Measurements from ENCODE around the gene WWOX.

Gene WWOX

DNA sequence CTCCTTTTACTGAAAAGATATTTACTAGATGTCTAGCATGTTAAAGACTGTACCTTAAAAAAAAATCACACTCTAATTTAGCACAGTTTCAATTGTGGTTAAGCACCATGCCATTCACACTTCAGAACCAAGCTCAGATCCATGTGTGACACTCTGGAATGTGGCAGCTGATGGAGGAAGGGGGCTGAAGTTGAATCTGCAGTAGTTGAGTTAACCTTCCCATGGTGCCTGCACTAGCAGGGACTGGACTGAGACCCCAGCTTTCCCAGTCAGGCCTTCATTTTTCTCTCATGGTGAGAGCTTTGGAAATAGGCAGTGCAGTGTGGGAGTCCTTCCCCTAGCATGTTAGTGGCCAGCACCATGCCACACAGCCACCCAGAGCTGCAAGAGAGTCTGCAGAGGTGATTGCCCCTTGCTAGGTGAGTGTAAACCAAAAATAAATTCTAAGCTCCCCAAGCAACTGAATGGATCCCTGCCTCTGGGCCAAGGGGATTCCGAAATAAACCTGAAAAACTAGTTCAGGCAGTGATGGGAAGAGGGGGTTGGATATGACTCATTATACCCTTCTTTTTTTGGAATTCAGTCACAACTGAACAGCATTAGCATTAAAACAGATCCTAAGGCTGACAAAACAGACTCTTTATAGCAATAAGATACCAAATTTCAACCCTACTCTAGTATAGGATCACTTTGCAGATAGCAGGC is 208.5 kb downstream of the WWOX start:
- DNase-seq, result no peak

DNA sequence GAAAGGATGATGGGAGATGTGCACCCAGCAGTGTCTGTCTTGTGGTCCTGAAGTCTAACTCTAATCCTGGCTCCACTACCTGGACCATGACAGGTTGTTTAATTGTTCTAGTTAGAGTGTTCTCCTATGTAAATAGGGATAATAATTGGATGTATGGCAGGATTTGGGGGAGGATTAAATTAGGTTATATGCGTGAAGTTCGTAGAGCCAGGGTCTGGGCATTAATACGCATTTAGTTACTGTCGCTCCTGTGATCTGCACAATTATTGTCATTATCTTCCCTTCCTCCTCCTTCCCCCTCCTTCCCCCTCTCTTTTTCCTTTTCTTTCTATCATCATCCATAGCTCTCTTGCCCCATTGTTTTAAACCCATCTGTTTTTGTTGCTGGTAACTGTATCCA is 210.3 kb downstream of the WWOX start:
- DNase-seq, result no peak

DNA sequence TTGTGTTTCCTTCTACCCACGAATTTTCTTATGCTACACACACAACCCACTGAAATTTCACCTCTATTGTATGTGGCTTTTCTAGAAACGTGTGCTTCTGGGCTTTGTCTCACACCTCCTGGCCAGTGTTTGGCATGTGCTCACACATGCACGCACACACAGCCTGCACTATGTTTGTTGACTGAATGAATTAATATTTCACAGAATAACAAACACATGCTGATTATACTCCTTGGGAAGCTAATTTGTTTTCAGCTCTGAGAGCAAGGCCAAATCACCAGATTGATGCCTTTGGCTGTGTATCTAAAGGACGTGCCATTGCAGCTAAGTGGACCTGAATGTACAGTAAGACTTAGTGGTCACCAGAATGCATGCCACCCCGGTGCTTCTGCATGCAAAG is 210.7 kb downstream of the WWOX start:
- DNase-seq, result no peak

DNA sequence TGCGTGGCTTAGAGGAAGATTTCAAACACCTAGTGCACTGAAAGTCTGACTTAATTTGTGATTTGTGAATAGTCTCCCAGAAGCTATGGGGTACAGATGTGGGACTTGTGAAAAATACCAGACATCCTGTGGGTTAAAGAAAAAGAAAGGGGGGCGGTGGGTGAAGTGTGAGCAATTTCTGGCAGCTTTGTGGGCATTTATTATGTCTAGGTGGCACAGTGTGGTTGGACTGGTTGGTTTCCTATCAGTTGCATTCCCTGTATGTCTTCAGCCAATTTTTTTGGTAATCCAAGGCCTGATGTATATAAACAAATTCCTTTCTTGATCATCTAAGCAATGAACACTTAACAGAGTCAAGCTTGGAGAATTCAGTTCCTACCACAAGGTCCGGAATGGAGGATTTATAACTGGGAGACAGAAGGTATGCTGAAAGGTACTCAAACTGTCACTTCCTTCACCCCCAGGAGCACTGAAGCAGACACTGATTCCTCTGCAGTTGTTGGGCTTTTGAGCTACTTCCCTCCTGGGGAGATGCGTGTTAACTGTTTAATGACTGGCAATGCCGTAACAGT is 211.6 kb downstream of the WWOX start:
- no peak for DNase-seq

DNA sequence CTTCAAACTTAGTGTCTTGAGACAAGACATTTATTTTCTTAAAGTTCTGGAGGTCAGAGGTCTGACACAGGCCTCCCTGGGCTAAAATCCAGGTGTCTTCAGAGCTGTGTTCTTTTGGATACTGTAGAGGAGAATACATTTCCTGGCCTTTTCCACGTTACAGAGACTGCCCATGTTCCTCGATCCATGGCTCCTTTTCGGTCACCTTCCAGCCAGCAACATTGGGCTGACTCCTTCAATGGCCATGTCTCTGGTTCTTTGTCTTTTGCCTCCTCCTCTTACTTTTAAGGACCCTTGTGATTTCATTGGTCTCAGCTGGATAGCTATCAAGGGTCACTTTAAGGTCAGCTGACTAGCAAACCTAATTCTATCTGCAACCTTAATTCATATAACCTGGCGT is 212.4 kb downstream of the WWOX start:
- DNase-seq, result no peak

DNA sequence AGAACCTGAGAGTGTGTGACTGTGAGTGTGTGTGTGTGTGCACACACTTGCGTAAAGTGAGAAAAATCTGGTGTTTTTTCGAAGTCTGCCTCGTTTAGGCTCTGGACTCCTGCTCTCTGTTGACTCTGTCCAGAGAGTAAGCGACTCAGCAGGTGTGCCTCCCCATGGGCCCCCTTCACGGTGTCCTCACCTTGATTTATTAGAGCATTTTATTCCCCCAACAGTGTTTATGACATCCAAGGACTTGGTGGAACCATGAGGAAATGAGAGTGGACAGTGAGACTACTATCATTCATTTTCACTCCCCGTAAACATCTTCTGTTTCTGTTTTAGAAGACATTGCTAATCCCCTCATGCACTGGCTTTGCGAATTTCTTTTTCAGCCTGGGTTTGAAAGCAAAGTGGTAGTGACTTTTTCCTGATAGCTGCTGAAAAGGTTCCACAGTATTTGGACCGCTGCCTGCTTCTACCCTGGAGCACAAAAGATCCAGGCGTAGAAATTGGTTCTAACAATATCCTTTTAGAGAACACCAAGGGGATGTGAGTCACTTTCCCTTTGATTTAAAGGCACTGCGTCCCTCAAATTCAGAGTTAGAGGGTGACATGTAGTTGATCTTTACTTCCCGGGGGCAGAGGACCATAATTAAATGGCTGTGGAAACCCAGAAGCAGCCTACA is 218.2 kb downstream of the WWOX start:
- DNase-seq, result no peak

DNA sequence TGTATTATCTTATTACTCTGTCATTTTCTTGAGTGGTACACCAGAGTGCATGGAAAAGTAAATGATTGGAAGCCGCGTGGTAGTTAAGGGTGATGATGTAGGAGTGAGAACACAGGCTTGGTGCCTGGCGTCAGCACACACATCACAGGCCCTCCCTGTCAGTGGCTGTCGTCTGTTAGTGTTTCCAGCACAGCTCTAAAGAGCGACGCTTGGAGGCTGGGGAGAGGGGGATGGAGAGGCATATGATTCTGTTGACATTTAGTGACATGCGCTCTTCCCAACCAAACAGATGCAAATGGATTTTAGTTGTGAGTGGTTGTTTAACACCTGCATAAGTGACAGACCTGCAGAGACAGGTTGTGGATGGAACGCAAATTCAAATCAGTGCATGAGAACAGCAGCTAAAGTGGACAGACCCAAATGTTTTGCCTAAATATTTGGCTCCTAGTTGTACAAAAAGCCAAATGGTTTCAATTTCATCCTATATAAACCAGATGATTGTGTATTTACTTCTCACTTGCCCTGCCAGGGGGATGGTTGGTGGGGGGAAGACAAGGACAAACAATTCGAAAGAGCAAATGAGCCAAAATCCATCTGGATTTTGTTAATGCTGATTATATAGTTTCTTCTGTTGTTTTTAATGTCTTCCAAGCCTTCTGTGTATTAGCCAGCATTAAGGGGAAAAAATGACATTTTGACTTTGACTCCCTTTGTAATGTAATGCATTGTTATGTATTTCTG is 222.3 kb downstream of the WWOX start:
- DNase-seq, result no peak

DNA sequence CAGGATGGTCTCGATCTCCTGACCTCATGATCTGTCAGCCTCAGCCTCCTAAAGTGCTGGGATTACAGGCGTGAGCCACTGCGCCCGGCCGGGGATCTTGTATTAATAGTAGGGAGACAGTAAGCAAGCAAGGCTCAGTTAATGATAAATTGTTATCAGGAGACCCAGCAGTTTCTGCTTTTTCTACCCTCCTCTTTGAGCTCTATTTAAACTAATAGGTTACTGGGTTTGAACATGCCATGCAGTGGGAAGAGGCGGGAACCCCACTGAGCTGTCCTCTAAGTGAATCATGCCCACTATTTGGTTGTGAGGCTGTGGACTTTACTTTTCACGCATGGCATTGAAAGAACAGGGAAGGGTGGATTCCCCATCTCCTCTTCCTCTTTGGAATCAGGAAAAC is 223.9 kb downstream of the WWOX start:
- DNase-seq, result no peak

DNA sequence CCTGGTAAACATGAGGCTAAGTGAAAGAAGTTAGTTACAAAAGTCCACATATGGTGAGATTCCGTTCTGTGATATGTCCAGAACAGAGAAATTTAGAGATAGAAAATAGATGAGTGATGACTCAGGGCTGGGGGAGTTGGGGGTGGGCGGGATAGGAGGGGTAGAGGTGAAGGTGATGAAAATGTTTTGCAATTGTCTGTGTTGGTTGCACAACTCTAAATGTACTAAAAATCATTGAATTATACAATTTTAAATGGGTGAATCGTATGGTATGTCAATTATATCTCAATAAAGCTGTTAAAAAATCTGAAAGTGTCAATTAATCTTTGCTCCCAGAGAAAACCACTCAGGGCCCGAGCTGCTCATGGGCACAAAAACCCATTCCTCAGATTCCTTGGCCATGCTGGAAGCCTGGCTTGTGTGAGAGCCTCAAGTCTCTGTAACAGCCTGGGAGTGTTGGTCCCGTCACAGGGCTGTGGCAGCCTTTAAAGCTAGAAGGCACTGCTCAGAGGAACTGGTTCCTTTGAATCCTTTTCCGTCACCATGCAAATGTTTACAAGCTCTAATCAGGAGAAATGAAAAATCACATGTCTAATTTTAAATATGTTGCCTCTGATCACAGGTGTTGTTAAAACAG is 225.3 kb downstream of the WWOX start:
- DNase-seq, result peak; percentile 6

DNA sequence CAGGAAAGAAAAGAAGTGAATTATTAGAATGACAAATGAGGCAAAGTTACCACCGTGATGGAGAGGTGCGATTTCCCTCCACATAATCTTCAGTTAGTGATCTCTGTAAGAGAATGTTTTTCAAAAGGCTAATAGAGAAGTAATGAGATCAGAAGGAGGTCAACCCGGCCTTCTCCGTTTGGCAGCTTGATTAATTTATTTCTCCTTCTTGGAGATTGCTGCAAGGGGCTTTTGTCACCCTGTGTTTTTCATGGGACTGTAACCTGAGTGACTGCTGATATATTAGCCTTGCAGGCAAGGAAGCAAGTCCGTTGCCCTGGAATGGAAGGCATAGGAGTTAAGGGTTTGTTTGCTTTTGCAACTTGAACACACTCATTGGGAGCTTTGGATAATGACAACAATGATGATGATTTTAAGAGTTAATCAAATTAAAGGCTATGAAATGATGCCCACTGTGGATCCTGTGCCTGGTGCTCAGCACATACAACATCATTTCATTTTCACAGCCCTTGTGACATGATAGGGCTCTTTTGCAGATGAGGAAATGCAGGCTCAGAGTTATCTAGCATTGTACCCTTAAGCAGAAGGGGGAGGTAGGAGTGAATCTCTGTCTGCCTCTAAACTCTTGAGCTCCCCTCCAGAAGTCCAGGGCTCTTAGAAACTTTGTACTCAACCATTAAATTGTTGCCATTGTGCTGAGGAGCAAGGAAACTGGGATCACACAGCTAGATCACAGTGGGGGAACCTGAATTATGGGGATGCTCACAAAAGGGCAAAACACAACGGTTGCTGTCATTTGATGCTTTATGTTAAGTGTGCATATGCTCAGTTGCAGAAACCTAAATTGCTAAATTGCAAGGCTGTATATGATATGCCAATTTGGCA is 226.3 kb downstream of the WWOX start:
- DNase-seq, result peak; percentile 69

DNA sequence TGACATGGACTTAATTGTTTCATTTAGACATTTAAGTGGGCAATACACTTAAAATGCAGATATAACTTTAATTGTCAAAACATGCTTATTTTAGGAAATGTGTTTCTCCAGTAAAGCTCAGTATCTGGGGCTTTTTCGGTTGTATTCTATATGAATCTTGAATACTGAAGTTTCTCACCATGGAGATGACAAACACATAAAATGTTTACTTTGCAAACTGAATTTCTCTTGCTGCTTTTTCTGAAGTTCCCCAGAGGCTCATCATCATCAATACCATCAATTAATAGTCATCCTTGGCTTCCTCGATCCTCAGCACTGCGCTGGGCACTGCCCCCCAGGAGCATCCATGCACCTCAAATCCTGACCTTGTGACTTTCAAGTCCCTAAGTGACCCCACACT is 227.3 kb downstream of the WWOX start:
- DNase-seq, result no peak

DNA sequence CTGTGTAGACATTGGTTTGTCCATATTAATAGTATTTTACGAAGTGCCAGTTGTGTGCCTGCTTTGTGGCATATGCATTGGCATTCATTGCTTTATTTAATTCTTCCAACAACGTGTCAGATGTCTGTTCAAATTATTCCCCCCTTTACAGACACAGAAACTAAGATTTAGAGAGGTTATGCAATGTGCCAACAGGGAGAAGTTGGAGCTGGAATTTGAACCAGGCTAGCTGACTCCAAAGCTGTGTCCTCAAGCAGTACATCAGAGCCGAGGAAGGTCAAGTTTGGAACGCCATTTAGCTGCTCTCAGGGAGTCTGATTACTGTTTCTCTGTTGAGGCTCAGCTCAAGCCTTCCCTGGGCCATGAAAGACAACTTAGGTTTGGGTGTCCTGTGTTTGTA is 232.3 kb downstream of the WWOX start:
- DNase-seq, result no peak

DNA sequence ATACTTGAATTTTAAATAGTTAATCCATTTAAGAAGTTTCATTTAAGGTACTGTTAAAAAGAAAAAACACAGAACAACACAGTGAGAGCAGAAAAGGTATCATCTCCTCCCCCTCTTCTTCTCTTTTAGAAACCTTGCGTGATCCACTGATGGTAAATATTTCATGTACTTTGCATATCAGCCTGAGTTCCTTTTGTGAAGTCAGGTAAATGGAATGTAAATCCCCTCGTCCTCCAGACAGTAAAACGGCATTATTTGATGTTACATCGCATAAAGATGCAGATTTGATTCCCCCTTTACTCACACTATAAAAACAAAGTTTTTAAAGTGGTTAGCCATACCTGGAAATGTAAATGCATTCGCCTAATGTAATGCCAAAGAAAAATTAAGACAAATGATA is 234.4 kb downstream of the WWOX start:
- DNase-seq, result no peak

DNA sequence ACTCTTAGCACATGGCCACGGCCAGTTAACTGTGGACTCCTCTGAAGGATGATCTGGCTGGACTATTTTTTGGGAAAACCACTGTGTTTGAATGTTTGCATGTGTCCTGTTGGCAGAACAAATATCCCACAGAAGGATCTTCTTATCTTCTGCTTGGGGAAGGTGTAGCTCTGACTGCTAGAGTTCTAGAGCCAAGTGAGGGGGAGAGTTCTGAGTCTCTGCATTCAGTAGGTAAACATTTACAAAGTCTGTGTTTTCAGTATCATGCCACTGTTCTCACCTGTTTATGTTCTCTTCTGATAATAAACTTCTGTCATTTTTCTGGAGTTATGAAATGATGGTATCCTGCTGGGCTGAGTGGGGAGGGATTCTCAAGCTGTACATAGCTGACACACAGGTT is 241.1 kb downstream of the WWOX start:
- no peak for DNase-seq

DNA sequence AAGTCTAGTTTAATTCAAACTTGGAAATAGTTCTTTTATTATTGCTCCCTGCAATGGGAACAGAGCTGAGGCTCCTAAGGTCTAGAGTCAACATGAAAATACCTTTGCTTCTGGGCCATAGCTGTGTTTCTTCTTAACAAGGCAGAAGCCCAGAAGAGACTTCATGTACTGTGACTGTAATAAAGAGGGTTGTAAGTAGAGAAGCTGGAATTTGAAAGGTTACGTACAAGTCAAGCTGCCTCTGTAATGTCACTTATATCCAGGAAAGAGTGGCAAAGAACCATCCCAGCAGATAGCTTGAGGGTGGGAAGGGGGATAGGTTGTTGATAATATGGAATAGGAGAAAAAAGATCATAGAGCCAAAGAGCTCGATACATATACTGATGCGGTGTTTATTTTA is 248.6 kb downstream of the WWOX start:
- no peak for DNase-seq

DNA sequence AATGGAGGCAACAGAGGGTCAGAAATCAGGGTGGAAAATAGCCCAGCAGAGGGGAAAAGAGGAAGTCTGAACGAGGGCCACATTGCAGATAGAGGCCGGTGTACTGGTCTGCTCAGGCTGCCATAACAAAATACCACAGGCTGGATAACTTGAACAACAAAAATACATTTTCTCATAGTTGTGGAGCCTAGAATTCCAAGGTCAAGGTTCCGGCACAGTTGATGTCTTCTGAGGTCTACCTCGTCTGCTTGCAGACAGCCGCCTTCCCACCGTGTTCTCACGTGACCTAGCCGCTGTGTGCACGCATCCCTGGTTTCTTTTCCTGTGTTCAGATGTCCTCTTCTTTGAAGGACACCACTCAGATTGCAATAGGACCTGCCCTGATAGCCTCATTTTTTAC is 249.4 kb downstream of the WWOX start:
- no peak for DNase-seq

DNA sequence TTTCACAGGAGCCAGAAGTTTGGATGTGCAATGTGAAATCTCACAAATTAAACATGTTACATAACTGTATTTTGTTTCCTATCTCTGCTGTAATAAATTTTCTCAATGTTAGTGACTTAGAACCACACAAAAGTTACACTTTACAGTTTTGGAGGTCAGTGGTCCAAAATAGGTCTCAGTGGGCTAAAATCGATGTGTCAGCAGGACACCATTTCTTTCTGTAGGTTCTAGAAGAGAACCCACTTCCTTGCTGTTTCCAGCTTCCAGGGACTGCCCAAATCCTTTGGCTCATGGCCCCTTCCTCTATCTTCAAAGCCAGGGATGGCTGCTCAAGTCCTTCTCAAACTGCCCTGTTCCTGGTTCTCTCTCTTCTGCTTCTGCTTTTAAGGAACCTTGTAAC is 252.7 kb downstream of the WWOX start:
- DNase-seq, result no peak

DNA sequence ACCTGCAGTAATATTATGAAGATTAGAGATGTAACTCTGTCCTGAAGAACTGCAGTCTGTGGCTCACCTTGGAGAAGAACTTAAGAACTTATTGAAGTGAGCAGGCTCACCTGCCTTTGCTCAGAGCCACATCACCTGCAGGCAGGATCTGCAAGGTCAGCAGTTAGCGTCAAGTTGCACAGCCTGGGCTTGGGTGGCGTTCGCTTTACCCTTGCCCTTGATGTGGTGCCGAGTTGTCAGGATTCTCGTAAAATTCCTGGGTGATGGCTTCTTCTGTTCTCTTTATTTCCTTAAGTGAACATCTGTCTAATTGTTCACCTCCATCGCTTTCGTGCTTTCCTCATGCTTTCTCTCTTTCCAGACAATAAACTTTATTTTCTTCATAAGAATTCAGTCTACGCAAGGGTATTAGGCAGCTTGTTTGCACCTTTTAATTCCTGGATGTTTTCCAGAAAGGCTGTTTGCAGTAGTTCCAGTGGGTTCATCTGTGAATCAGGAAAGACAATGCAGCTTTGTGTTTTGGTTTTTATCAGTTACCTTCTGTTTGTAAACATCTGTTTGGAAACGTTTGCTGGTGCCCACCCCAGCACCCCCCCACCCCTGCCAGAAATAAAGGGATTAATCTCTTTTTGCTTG is 254.3 kb downstream of the WWOX start:
- no peak for DNase-seq

DNA sequence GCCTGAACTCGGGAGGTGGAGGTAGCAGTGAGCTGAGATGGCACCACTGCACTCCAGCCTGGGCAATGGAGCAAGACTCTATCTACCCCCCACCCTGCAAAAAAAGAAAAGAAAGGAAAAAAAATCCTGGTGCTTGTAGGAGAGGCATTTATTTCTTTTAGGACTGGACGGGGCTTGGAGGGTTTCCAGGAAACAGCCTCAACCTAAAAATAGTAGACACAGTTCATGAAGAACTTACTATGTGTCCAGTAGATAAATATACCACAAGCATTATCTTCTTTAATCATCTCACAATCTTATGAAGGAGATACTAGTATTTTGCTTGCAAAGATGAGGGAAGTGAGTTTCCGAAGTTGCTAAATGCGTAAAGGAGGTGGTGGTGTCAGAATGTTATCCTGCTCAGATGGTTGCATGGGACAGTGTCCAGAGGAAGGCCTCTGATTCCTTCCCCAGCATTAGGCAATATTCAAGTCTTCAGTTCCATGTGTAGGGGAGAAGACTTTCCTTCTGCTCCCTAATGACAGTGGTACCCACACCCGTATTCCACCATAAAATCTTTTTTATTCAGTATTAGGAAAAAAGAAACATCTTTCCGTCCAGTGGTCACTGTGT is 263.2 kb downstream of the WWOX start:
- DNase-seq, result no peak

DNA sequence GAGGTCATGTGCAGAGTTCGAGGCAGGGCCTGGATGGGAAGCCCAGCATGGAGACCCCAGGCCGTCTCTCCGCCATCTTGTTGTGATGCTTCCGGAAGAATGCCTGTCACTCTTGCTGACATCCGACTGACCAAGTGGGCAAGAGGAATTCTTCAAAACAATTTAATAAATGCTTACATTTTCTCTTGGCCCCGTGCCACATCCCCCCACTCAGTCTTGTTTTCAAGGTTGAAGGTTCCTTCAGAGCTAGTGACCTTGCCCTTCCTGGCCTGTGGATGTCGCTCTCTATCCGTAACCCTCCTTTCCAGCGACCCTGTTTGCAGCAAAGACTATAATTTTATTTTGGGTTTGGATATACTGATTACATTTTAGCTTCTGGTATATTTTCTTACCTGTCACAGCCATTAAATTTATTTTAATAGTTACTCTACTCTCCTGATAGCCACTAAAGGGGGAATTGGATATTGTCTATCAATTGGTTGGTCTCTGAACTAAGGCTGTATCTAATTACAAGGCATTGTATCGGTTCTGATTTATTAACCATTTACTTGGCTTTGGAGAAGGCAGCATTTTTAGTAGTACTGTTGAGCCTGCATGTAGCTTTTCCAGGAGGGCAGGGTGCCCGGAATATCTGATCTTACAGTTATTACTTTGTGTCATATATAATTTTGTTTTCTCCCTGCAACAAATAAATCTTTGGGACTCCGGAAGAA is 264.5 kb downstream of the WWOX start:
- DNase-seq, result no peak

DNA sequence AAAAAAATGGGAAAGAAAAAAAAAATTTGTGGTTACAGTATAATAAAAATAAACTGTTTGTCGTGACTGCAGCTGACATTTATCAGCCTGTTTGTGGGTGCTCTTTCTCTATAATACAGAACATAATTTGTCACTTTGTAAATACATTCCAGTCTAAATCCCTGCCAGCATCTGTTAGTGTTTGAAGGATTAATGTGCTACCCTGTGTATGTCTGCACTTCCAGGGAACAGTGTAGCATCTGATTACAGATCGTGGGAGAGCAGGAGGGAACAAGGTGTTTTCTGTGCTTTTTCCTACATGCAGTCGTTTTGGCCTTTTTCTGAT is 265.1 kb downstream of the WWOX start:
- peak; percentile 90 for DNase-seq
